Measurements from ENCODE around the gene ZMIZ1. TPM values are rescaled to one million over a fixed set of nuclear protein-coding genes. Genes with fewer than 3 reads are reported as not detected.

ZMIZ1 gene
- total RNA-seq, 1 experiment from 2014 or later: 34.2 TPM

DNA sequence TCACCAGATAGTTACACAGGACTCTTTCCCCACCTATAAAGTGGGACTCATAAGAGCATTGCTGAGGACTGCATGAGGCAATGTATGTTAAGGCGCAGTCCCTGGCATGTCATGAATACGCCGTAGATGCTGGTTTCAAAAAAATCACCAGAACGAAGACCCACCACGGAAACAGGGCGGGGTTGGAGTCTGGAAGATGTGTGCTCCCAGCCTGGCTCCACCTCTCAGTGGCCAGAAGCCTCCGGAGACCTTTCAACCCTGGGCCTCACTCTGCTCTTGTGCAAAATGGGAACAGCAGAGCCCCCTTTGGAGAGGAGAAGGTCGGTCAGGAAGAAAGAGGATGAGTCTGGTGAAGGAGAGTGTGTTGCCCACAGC is 12.4 kb upstream of the ZMIZ1 start:
- H3K36me3 ChIP-seq (ENCODE audit: control insufficient read depth, insufficient read depth, low read length): no peaks in the 10 kb centered on the region
- no peaks in the 10 kb centered on the region for H3K9me3 ChIP-seq (ENCODE audit: control insufficient read depth, insufficient read depth, low read depth, low read length)
- H3K27me3 ChIP-seq (ENCODE audit: control insufficient read depth, insufficient read depth, low read length): no peaks in the 10 kb centered on the region
- POLR2A ChIA-PET: no interaction called here
- intact Hi-C loops (cut with micrococcal nuclease; ENCODE audit: unreplicated experiment): no loop called here
- DNase-seq (ENCODE audit: low read depth, low spot score): no peak
- no peak overlapping the region for H3K27ac ChIP-seq (ENCODE audit: low read length)
- CTCF ChIA-PET: interaction anchor here (0.8 kb wide), 1 partner anchor 81 kb away, joined by 9 read pairs; no protein-coding TSS in a partner anchor
- no peak for ATAC-seq
- TF ChIP-seq REST (IDR thresholded peaks at IDR 0.05; ENCODE audit: insufficient read depth in 1 of 2, low read depth in 2 of 2, low read length in 1 of 2) (no peak), CTCF (IDR thresholded peaks at IDR 0.05) (no peak), TCF7L2 (IDR thresholded peaks at IDR 0.05; ENCODE audit: low read depth, low read length) (no peak)
- H3K4me1 ChIP-seq (ENCODE audit: control insufficient read depth, insufficient read depth, low read length): no peaks in the 10 kb centered on the region
- no TSS peak for BruUV-seq (replicated peaks)
- in situ Hi-C loops (cut with HindIII; ENCODE audit: low pct_unique_long_range_greater_than_20kb, low sequenced_read_pairs): no loop called here
- H3K4me3 ChIP-seq (ENCODE audit: low read depth in 2 of 2, low read length in 2 of 2): no peak overlapping the region

GRCh38 chr10:79056736-79057391 is 11.9 kb upstream of the ZMIZ1 start:
- Histone ChIP-seq H3K4me3 (ENCODE audit: low read depth in 2 of 2, low read length in 2 of 2) (no peak overlapping the region), H3K36me3 (ENCODE audit: control insufficient read depth, insufficient read depth, low read length) (no peaks in the 10 kb centered on the region), H3K4me1 (ENCODE audit: control insufficient read depth, insufficient read depth, low read length) (no peaks in the 10 kb centered on the region), H3K27me3 (ENCODE audit: control insufficient read depth, insufficient read depth, low read length) (no peaks in the 10 kb centered on the region), H3K27ac (ENCODE audit: low read length) (no peak overlapping the region), H3K9me3 (ENCODE audit: control insufficient read depth, insufficient read depth, low read depth, low read length) (no peaks in the 10 kb centered on the region)
- in situ Hi-C loops (cut with HindIII; ENCODE audit: low pct_unique_long_range_greater_than_20kb, low sequenced_read_pairs) (no loop called here), intact Hi-C loops (cut with micrococcal nuclease; ENCODE audit: unreplicated experiment) (no loop called here)
- DNase-seq (ENCODE audit: low read depth, low spot score): no peak
- ATAC-seq: no peak
- POLR2A ChIA-PET: no interaction called here
- BruUV-seq (replicated peaks): no TSS peak
- CTCF ChIA-PET: no interaction called here
- TF ChIP-seq SIN3A (IDR thresholded peaks at IDR 0.05; ENCODE audit: borderline replicate concordance, insufficient read depth, low read depth, low read length) (no peak), POLR2AphosphoS5 (IDR thresholded peaks at IDR 0.05; ENCODE audit: low read depth, low read length) (no peak), CTCF (IDR thresholded peaks at IDR 0.05) (no peak), TCF7L2 (IDR thresholded peaks at IDR 0.05; ENCODE audit: low read depth, low read length) (no peak)
